ENCODE results near the gene OTOP2.

DNA sequence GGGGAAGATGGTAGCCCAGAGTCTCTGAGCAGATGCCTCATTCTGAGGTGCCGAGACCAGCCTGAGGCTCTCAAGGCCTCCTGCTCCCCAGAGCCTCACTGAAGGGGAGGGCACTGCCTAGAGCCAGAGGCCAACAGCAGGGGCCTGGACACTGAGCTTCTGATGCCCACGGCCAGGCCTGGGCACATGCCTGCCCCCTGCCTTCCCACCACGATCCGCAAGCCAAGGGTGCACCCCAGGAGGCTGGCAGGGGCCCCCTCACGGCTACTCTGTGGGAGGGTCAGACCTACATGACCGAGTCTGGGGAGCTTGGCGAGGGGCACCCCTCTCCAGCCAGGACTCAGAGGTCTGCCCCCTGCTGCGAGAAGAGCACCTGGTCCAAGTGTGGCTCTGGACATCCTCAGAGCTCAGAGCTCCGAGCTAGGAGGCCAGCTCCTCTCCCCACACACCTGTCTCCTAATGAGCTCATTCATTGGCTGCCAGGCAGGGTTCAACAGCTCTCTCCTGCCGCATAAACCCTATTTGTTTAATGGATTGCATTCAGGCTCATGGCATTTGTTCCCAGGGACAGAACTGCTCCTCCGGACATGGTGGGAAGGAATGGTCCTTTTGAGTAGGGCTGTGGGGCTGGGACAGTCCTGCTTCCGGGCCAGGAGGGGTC is 25.5 kb downstream of the OTOP2 start:
- TF ChIP-seq POLR2A (IDR thresholded peaks at IDR 0.05), result no peak
- TF ChIP-seq, protein P1, sequence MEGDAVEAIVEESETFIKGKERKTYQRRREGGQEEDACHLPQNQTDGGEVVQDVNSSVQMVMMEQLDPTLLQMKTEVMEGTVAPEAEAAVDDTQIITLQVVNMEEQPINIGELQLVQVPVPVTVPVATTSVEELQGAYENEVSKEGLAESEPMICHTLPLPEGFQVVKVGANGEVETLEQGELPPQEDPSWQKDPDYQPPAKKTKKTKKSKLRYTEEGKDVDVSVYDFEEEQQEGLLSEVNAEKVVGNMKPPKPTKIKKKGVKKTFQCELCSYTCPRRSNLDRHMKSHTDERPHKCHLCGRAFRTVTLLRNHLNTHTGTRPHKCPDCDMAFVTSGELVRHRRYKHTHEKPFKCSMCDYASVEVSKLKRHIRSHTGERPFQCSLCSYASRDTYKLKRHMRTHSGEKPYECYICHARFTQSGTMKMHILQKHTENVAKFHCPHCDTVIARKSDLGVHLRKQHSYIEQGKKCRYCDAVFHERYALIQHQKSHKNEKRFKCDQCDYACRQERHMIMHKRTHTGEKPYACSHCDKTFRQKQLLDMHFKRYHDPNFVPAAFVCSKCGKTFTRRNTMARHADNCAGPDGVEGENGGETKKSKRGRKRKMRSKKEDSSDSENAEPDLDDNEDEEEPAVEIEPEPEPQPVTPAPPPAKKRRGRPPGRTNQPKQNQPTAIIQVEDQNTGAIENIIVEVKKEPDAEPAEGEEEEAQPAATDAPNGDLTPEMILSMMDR (IDR thresholded peaks at IDR 0.05), result no peak
